Dedifferentiated amniotic fluid mesenchymal stem cell (primary cell): ENCODE data around the gene CAMK4.
A peak's percentile ranks its signal among the peaks of the same experiment; 100 is the strongest.
"Not testable (repeated sequence)": the region's sequence is repeated elsewhere in the genome, so short reads cannot be mapped to it uniquely, and the experiment has no call there.

ENCODE experiments used
- DNase-seq: peaks from one replicate; pipeline ENCODE4 v3.0.0-alpha.2; 2016; ENCODE audit errors: extremely low spot score

The CAMK4 gene

GRCh38 chr5:111310711-111311620 lies 86.8 kb downstream of the CAMK4 start:
- DNase-seq = no peak

GRCh38 chr5:111311666-111312065 lies 87.5 kb downstream of the CAMK4 start:
- DNase-seq = peak; percentile 58

- DNase-seq = no peak
Observed at GRCh38 chr5:111313017-111313724, 89.0 kb downstream of the CAMK4 start.

GRCh38 chr5:111320953-111321352 lies 96.8 kb downstream of the CAMK4 start:
- DNase-seq = no peak

- no peak for DNase-seq
Observed at GRCh38 chr5:111321376-111321775, 97.2 kb downstream of the CAMK4 start.

- no peak for DNase-seq
Observed at GRCh38 chr5:111326551-111326950, 102.4 kb downstream of the CAMK4 start.

- DNase-seq = no peak
Observed at GRCh38 chr5:111337133-111337532, 112.9 kb downstream of the CAMK4 start.

GRCh38 chr5:111337688-111338087 lies 113.5 kb downstream of the CAMK4 start:
- no peak for DNase-seq

- DNase-seq = no peak
Observed at GRCh38 chr5:111345731-111346130, 121.5 kb downstream of the CAMK4 start.

- DNase-seq = no peak
Observed at GRCh38 chr5:111347021-111347420, 122.8 kb downstream of the CAMK4 start.

- no peak for DNase-seq
Observed at GRCh38 chr5:111348661-111349329, 124.6 kb downstream of the CAMK4 start.

GRCh38 chr5:111349429-111349828 lies 125.2 kb downstream of the CAMK4 start:
- no peak for DNase-seq

- DNase-seq = no peak
Observed at GRCh38 chr5:111353035-111353434, 128.9 kb downstream of the CAMK4 start.

- DNase-seq = not testable (repeated sequence)
Observed at GRCh38 chr5:111358726-111359125, 134.5 kb downstream of the CAMK4 start.

GRCh38 chr5:111360173-111360572 lies 136.0 kb downstream of the CAMK4 start:
- no peak for DNase-seq

GRCh38 chr5:111364992-111365391 lies 140.8 kb downstream of the CAMK4 start:
- DNase-seq = no peak

- no peak for DNase-seq
Observed at GRCh38 chr5:111366388-111366787, 142.2 kb downstream of the CAMK4 start.

- DNase-seq = no peak
Observed at GRCh38 chr5:111367115-111367514, 142.9 kb downstream of the CAMK4 start.

GRCh38 chr5:111372799-111373198 lies 148.6 kb downstream of the CAMK4 start:
- no peak for DNase-seq

GRCh38 chr5:111374380-111374779 lies 150.2 kb downstream of the CAMK4 start:
- DNase-seq = no peak

- no peak for DNase-seq
Observed at GRCh38 chr5:111375645-111376044, 151.5 kb downstream of the CAMK4 start.

- DNase-seq = no peak
Observed at GRCh38 chr5:111377306-111377705, 153.1 kb downstream of the CAMK4 start.
